Dendritic cell treated with granulocyte-macrophage colony-stimulating factor and Interleukin-4, amounts not matched to agents 40 ng/mL and 50 ng/mL, for 4 days (primary cell): ENCODE data around the gene NAB2.

ENCODE experiments used
- H3K27ac Mint-ChIP-seq: one replicate; pipeline ENCODE4 v1.8.0; 2022; ENCODE audit warnings: mild to moderate bottlenecking, mixed read lengths
- H3K27me3 Mint-ChIP-seq: one replicate; pipeline ENCODE4 v1.8.0; 2022; ENCODE audit warnings: mild to moderate bottlenecking, mixed read lengths
- H3K36me3 Mint-ChIP-seq: one replicate; pipeline ENCODE4 v1.8.0; 2022; ENCODE audit warnings: low read depth, mixed read lengths
- H3K4me1 Mint-ChIP-seq: one replicate; pipeline ENCODE4 v1.8.0; 2022; ENCODE audit warnings: low read depth, mixed read lengths
- H3K4me3 Mint-ChIP-seq: one replicate; pipeline ENCODE4 v1.8.0; 2022; ENCODE audit warnings: mild to moderate bottlenecking, moderate library complexity, mixed read lengths
- H3K9me3 Mint-ChIP-seq: one replicate; pipeline ENCODE4 v1.8.0; 2022; ENCODE audit warnings: mixed read lengths
- intact Hi-C: fragments of 100-400 bp; cut with micrococcal nuclease; formaldehyde crosslinking; loops from one replicate; pipeline ENCODE4 v1.15.0; 2022

The NAB2 gene

GRCh38 chr12:57093415-57094207 is 4.7 kb downstream of the NAB2 start:
- H3K4me3 Mint-ChIP-seq = peak overlapping the region; percentile 53
- H3K27ac Mint-ChIP-seq = peak overlapping the region; percentile 86
- H3K9me3 Mint-ChIP-seq = no peaks in the 10 kb centered on the region
- H3K36me3 Mint-ChIP-seq = peaks cover 98% of the 10 kb centered on the region
- intact Hi-C loops = loop anchor here (1.0 kb wide), 2 partner anchors 19 to 24 kb away; no protein-coding TSS in a partner anchor
- H3K4me1 Mint-ChIP-seq = peaks cover 82% of the 10 kb centered on the region
- H3K27me3 Mint-ChIP-seq = no peaks in the 10 kb centered on the region

GRCh38 chr12:57094208-57095160 is 5.6 kb downstream of the NAB2 start:
- Mint-ChIP-seq H3K27me3 (no peaks in the 10 kb centered on the region), H3K36me3 (peaks cover 100% of the 10 kb centered on the region), H3K27ac (peak overlapping the region; percentile 86), H3K9me3 (no peaks in the 10 kb centered on the region), H3K4me3 (peak overlapping the region; percentile 22), H3K4me1 (peaks cover 90% of the 10 kb centered on the region)
- intact Hi-C loops = no loop called here

GRCh38 chr12:57095440-57095839 is 6.5 kb downstream of the NAB2 start:
- Mint-ChIP-seq H3K4me3 (no peak overlapping the region), H3K4me1 (peaks cover 92% of the 10 kb centered on the region), H3K27me3 (no peaks in the 10 kb centered on the region), H3K9me3 (no peaks in the 10 kb centered on the region), H3K36me3 (peaks cover 100% of the 10 kb centered on the region), H3K27ac (peak overlapping the region; percentile 86)
- intact Hi-C loops = no loop called here

GRCh38 chr12:57096099-57096572 is 7.2 kb downstream of the NAB2 start:
- Mint-ChIP-seq H3K9me3 (no peaks in the 10 kb centered on the region), H3K36me3 (peaks cover 100% of the 10 kb centered on the region), H3K27me3 (no peaks in the 10 kb centered on the region), H3K27ac (peak overlapping the region; percentile 72), H3K4me3 (no peak overlapping the region), H3K4me1 (peaks cover 92% of the 10 kb centered on the region)
- intact Hi-C loops = no loop called here

GRCh38 chr12:57096748-57097553 is 8.0 kb downstream of the NAB2 start:
- Mint-ChIP-seq H3K4me1 (peaks cover 90% of the 10 kb centered on the region), H3K36me3 (peaks cover 100% of the 10 kb centered on the region), H3K27ac (peak overlapping the region; percentile 72)

DNA sequence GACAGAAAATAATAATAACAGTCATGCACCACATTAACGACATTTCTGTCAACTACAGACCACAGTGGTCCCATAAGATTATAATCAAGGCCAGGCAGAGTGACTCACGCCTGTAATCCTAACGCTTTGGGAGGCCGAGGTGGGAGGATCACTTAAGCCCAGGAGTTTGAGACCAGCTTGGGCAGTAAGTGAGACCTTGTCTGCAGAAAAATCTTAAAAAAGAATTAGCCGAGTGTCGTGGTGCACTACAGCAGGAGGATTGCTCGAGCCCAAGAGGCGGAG is 8.6 kb downstream of the NAB2 start:
- Mint-ChIP-seq H3K4me3 (no peak overlapping the region), H3K4me1 (peaks cover 90% of the 10 kb centered on the region), H3K36me3 (peaks cover 100% of the 10 kb centered on the region)

More at GRCh38 chr12:57096748-57097553, 8.0 kb downstream of the NAB2 start:
- Mint-ChIP-seq H3K4me3 (no peak overlapping the region), H3K27me3 (no peaks in the 10 kb centered on the region), H3K9me3 (no peaks in the 10 kb centered on the region)
- intact Hi-C loops = no loop called here

GRCh38 chr12:57098546-57098945 is 9.6 kb downstream of the NAB2 start:
- intact Hi-C loops = no loop called here
- H3K36me3 Mint-ChIP-seq = peaks cover 99% of the 10 kb centered on the region
- H3K27ac Mint-ChIP-seq = peak overlapping the region; percentile 79
- peaks cover 86% of the 10 kb centered on the region for H3K4me1 Mint-ChIP-seq
- H3K9me3 Mint-ChIP-seq = no peaks in the 10 kb centered on the region
- no peak overlapping the region for H3K4me3 Mint-ChIP-seq
- H3K27me3 Mint-ChIP-seq = no peaks in the 10 kb centered on the region

More for the DNA sequence above, 8.6 kb downstream of the NAB2 start:
- intact Hi-C loops = no loop called here
- Mint-ChIP-seq H3K27me3 (no peaks in the 10 kb centered on the region), H3K9me3 (no peaks in the 10 kb centered on the region), H3K27ac (no peak overlapping the region)

DNA sequence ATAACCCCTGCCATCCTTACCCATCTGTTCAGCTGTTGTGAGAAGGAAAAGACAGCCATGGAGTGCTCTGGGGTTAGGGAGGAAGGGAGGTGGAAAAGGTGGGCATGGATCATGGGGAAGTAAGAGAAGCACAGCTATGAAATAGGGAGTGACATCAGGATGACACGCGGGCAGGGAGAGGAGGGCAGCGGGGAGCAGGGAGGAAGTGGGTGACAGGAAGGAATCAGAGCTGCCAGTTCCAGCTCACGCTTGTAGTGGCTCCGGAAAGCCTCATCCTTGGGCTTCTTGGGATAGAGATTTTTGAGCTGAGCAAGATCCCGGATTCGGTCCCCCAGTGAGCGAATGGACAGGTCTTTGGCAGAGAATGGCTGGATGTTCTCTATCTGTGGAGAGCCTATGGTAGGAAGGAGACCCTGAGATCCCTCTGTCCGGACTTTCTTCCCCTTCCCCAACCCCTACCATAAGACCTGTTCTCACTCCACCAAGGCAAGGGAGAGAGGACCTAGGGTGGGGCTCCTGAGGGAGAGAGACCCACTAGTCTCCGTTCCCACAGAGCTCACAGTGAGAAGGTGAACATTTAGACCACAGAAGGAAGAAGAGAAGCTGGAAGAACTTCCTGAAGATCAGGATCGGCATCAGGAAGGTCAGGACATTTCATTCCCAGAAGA is 10.3 kb downstream of the NAB2 start:
- intact Hi-C loops = no loop called here
- Mint-ChIP-seq H3K4me1 (peaks cover 84% of the 10 kb centered on the region), H3K27me3 (no peaks in the 10 kb centered on the region), H3K36me3 (peaks cover 99% of the 10 kb centered on the region), H3K27ac (peak overlapping the region; percentile 79), H3K9me3 (no peaks in the 10 kb centered on the region), H3K4me3 (peak overlapping the region; percentile 4)

DNA sequence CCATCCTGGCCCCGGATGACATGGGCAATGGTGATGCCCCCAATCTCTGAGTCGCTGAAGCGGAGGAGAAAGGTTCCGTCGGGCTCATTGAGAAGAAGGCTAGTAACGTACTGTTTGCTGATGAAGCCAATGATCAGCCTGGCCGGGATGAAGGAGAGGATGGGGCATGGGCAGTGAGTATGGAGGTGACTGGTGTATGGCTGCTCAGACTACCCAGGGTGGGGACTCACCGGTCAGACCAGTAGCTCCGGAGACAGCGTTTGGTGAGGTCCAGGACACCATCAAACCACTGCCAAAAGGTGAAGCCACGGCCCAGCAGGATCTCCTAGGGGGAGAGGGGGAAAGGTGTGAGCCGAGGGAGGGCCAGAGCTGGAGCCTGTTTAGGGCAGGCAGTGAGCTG is 10.9 kb downstream of the NAB2 start:
- Mint-ChIP-seq H3K4me1 (peaks cover 84% of the 10 kb centered on the region), H3K27ac (peak overlapping the region; percentile 79), H3K9me3 (no peaks in the 10 kb centered on the region), H3K4me3 (no peak overlapping the region), H3K36me3 (peaks cover 99% of the 10 kb centered on the region), H3K27me3 (no peaks in the 10 kb centered on the region)
- intact Hi-C loops = no loop called here

DNA sequence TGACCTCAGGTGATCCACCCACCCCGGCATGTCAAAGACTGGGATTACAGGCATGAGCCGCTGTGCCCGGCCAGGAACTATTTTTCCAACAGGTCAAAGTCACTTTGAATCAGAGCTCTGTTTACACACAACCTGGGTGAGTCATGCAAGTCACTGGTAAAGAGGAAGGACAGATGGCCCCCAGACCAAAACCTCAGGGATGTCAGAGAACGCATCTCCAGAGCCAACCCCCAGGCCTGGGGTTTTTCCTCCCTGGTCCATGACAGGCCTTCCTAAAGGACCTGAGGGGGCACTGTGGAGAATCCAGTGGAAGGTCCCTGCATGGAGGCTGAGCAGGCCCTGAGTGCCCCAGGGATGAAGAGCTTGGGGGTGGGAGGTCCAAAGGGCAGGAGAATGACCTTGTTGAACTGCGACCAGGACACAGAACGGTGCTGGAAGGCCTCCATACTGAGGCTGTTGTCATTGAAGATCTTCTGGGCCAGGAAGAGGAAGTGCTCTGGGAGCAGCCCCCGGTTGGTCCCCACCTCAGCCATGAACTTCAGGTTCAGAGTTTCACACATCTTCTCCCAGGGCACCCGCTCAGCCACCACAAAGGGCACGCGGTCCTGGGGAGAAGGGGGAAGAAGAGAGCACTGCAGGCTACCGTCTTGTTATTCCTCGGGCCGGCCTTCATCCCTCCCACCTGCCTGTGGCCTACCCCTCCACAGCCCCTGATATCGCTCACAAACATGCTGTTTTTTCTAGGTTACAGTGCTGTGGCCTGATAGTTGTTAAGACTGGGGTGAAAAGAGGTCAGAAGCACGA is 13.2 kb downstream of the NAB2 start:
- Mint-ChIP-seq H3K4me1 (peaks cover 84% of the 10 kb centered on the region), H3K36me3 (peaks cover 99% of the 10 kb centered on the region), H3K4me3 (no peak overlapping the region), H3K9me3 (no peaks in the 10 kb centered on the region), H3K27ac (peak overlapping the region; percentile 60), H3K27me3 (no peaks in the 10 kb centered on the region)
- intact Hi-C loops = no loop called here

DNA sequence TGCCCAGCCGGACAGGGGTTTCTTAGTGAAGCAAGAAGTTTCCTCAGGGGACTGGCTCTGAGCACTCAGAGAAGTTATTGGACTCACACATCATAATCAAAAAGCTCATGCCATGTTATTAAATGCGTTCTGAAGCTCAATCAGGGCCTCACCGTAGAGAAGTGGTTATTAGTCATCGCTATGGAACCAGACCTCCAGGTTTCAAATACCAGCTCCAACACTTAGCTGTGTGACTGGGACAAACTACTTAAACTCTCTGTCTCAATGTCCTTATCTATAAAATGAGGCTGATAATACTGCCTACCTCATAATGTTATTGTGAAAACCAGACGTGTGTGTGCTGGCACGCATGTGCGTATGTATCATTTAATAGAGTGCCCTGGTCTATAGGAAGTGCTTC is 14.9 kb downstream of the NAB2 start:
- peak overlapping the region; percentile 63 for H3K4me3 Mint-ChIP-seq
- peaks cover 99% of the 10 kb centered on the region for H3K36me3 Mint-ChIP-seq

GRCh38 chr12:57104292-57104910 is 15.5 kb downstream of the NAB2 start:
- peak overlapping the region; percentile 77 for H3K27ac Mint-ChIP-seq
- no peaks in the 10 kb centered on the region for H3K27me3 Mint-ChIP-seq
- H3K4me3 Mint-ChIP-seq = peak overlapping the region; percentile 63
- peaks cover 91% of the 10 kb centered on the region for H3K4me1 Mint-ChIP-seq
- intact Hi-C loops = no loop called here
- peaks cover 99% of the 10 kb centered on the region for H3K36me3 Mint-ChIP-seq
- H3K9me3 Mint-ChIP-seq = no peaks in the 10 kb centered on the region

More for the DNA sequence above, 14.9 kb downstream of the NAB2 start:
- Mint-ChIP-seq H3K27ac (peak overlapping the region; percentile 77), H3K27me3 (no peaks in the 10 kb centered on the region), H3K4me1 (peaks cover 92% of the 10 kb centered on the region), H3K9me3 (no peaks in the 10 kb centered on the region)
- intact Hi-C loops = no loop called here
